Thyroid gland (tissue), 4 donors: ENCODE results near the gene TBX21.

ENCODE experiments used
- CTCF ChIP-seq, 6 experiments: fragments of 200-600 bp in 3 of 6; fragments of 450-650 bp in 3 of 6; sonication (generic) in 3 of 6; IDR thresholded peaks; one replicate each; pipeline ENCODE4 v1.5.1; 2016 to 2019; ENCODE audit warnings: antibody characterized with exemption in 6 of 6, mild to moderate bottlenecking in 2 of 6, inconsistent platforms in 1 of 6, moderate library complexity in 1 of 6
- POLR2A ChIP-seq, 2 donors: fragments of 450-650 bp; IDR thresholded peaks; one replicate each; pipeline ENCODE4 v1.6.1; 2017; ENCODE audit warnings: antibody characterized with exemption in 2 of 2, mild to moderate bottlenecking in 2 of 2, moderate library complexity in 1 of 2

- TF ChIP-seq CTCF (IDR thresholded peaks at IDR 0.05) (no peak), POLR2A (IDR thresholded peaks at IDR 0.05) (no peak)
Observed at GRCh38 chr17:47717979-47718621, 14.9 kb upstream of the TBX21 start.
